Mesenchymal stem cell (in vitro differentiated cells and primary cell): Measurements from ENCODE around the gene IP6K2.

Experiments
- DNase-seq: peaks from one replicate; pipeline ENCODE4 v3.0.0-alpha.2; 2013
- H2AFZ ChIP-seq: one replicate; pipeline ENCODE4 v1.6.1; 2013; ENCODE audit warnings: low read depth, mild to moderate bottlenecking, control low read depth, inconsistent platforms, low read length, moderate library complexity
- H2AK5ac ChIP-seq: 2 replicates; pipeline ENCODE4 v1.6.1; 2013; ENCODE audit warnings: low read length, moderate library complexity, mild to moderate bottlenecking, inconsistent platforms; ENCODE audit not compliant: severe bottlenecking
- H2BK120ac ChIP-seq: one replicate; pipeline ENCODE4 v1.6.1; 2013; ENCODE audit warnings: low read depth, mild to moderate bottlenecking, inconsistent platforms, low read length, moderate library complexity
- H2BK12ac ChIP-seq, 2 experiments: one replicate each; pipeline ENCODE4 v1.6.1; 2013; ENCODE audit warnings: inconsistent platforms in 2 of 2, low read length in 2 of 2, mild to moderate bottlenecking in 2 of 2, moderate library complexity in 2 of 2, control low read depth in 1 of 2
- H2BK15ac ChIP-seq: one replicate; pipeline ENCODE4 v1.6.1; 2013; ENCODE audit warnings: mild to moderate bottlenecking, low read depth, inconsistent platforms; ENCODE audit not compliant: poor library complexity, severe bottlenecking
- H2BK5ac ChIP-seq: 2 replicates; pipeline ENCODE4 v1.6.1; 2013; ENCODE audit warnings: low read depth, mild to moderate bottlenecking, low read length, control low read depth, inconsistent platforms; ENCODE audit not compliant: poor library complexity, severe bottlenecking
- H3K14ac ChIP-seq, 2 experiments: one replicate each; pipeline ENCODE4 v1.6.1; 2013; ENCODE audit warnings: inconsistent platforms in 2 of 2, low read length in 2 of 2, control low read depth in 1 of 2, mild to moderate bottlenecking in 1 of 2, moderate library complexity in 1 of 2
- H3K18ac ChIP-seq, 2 experiments: one replicate each; pipeline ENCODE4 v1.6.1; 2013; ENCODE audit warnings: inconsistent platforms in 2 of 2, low read length in 2 of 2, control low read depth in 1 of 2, low read depth in 1 of 2, mild to moderate bottlenecking in 1 of 2
- H3K23ac ChIP-seq, 2 experiments: one replicate each; pipeline ENCODE4 v1.6.1; 2013; ENCODE audit warnings: inconsistent platforms in 2 of 2, low read length in 2 of 2, mild to moderate bottlenecking in 2 of 2, moderate library complexity in 2 of 2, control low read depth in 1 of 2
- H3K27ac ChIP-seq: 2 replicates; pipeline ENCODE4 v1.5.1; 2013; ENCODE audit warnings: mild to moderate bottlenecking, moderate library complexity, low read length, control low read depth, inconsistent platforms; ENCODE audit not compliant: poor library complexity, severe bottlenecking
- H3K27me3 ChIP-seq, 2 experiments: 2 replicates each; pipeline versions ENCODE4 v1.6.1 to v1.7.0; 2013; ENCODE audit warnings: low read length in 2 of 2, mild to moderate bottlenecking in 2 of 2, moderate library complexity in 2 of 2, control low read depth in 1 of 2, inconsistent platforms in 1 of 2; ENCODE audit not compliant: control insufficient read depth in 1 of 2, insufficient read depth in 1 of 2
- H3K36me3 ChIP-seq, 2 experiments: 2 replicates each; pipeline versions ENCODE4 v1.6.1 to v1.7.0; 2013; ENCODE audit warnings: low read length in 2 of 2, control low read depth in 1 of 2, inconsistent platforms in 1 of 2, low read depth in 1 of 2, mild to moderate bottlenecking in 1 of 2; ENCODE audit not compliant: insufficient read depth in 2 of 2, control insufficient read depth in 1 of 2
- H3K4ac ChIP-seq, 2 experiments: one replicate each; pipeline ENCODE4 v1.6.1; 2013; ENCODE audit warnings: inconsistent platforms in 2 of 2, low read length in 2 of 2, mild to moderate bottlenecking in 2 of 2, moderate library complexity in 2 of 2, control low read depth in 1 of 2, low read depth in 1 of 2
- H3K4me1 ChIP-seq: 2 replicates; pipeline ENCODE4 v1.6.1; 2013; ENCODE audit warnings: low read depth, low read length, control low read depth; ENCODE audit not compliant: control insufficient read depth, insufficient read depth
- H3K4me2 ChIP-seq: 2 replicates; pipeline ENCODE4 v1.6.1; 2013; ENCODE audit warnings: low read length, mild to moderate bottlenecking, inconsistent platforms; ENCODE audit not compliant: poor library complexity, severe bottlenecking
- H3K4me3 ChIP-seq, 2 experiments: 2 replicates each; pipeline versions ENCODE4 v1.5.1 to v1.7.0; 2013; ENCODE audit warnings: low read length in 2 of 2, mild to moderate bottlenecking in 2 of 2, control low read depth in 1 of 2, low read depth in 1 of 2; ENCODE audit not compliant: insufficient read depth in 1 of 2
- H3K79me1 ChIP-seq: replicated peaks from 2 replicates; pipeline ENCODE4 v1.6.1; 2013; ENCODE audit warnings: mild to moderate bottlenecking, control low read depth, low read length, inconsistent platforms; ENCODE audit not compliant: poor library complexity, severe bottlenecking
- H3K9ac ChIP-seq: 2 replicates; pipeline ENCODE4 v1.7.0; 2013; ENCODE audit warnings: mild to moderate bottlenecking, low read length, moderate library complexity
- H3K9me3 ChIP-seq: 2 replicates; pipeline ENCODE4 v1.7.0; 2013; ENCODE audit warnings: mild to moderate bottlenecking, low read length; ENCODE audit not compliant: control insufficient read depth
- H4K8ac ChIP-seq: one replicate; pipeline ENCODE4 v1.6.1; 2013; ENCODE audit warnings: inconsistent platforms, mild to moderate bottlenecking, low read length, moderate library complexity
- H4K91ac ChIP-seq: one replicate; pipeline ENCODE4 v1.6.1; 2013; ENCODE audit warnings: mild to moderate bottlenecking, low read length, inconsistent platforms
- WGBS: methylation state at CpG from one replicate; pipeline ENCODE4 v1.1.7; 2013; ENCODE audit warnings: mixed read lengths; 5-methylcytosine and 5-hydroxymethylcytosine counted together

IP6K2 gene

DNA sequence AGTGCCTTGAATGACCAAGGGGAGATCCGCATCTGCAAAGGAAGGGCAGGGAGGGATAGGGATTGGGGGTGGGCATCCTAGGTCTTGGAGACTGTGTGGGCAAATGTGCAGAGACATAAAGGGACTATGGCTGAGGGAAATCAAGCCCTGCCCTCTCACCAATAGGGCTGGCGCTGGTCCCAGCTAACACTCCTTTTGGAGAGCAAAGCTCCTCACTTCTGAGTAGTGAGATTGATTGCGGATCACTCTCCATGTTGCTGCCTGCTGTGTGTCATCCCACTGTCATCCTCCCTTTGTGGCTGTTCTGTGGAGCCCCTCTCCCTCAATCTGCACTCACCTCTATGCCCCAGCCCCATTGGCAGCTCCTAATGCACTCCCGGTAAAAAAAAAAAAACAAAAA, 52.1 kb downstream of the IP6K2 start:
- no peak overlapping the region for H3K4ac ChIP-seq
- H3K4me2 ChIP-seq = no peak overlapping the region
- no peak overlapping the region for H3K14ac ChIP-seq
- H3K4me1 ChIP-seq = peaks cover 24% of the 10 kb centered on the region
- H3K27me3 ChIP-seq = peaks cover 2 to 6% of the 10 kb centered on the region in 2 experiments
- H4K8ac ChIP-seq = no peak overlapping the region
- H3K9me3 ChIP-seq = no peaks in the 10 kb centered on the region
- no peak overlapping the region for H3K27ac ChIP-seq
- no peak for DNase-seq
- no peak overlapping the region for H3K23ac ChIP-seq
- no peak overlapping the region for H2BK12ac ChIP-seq
- 91% methylated on average over 3 of the region's 4 CpGs for WGBS
- H4K91ac ChIP-seq = no peak overlapping the region
- H3K79me1 ChIP-seq = no peaks in the 10 kb centered on the region
- no peak overlapping the region for H2AFZ ChIP-seq
- peaks cover 0 to 10% of the 10 kb centered on the region in 2 experiments for H3K36me3 ChIP-seq
- no peak overlapping the region for H2BK15ac ChIP-seq
- no peak overlapping the region for H3K4me3 ChIP-seq
- H2BK5ac ChIP-seq = no peak overlapping the region
- no peak overlapping the region for H2BK120ac ChIP-seq
- H2AK5ac ChIP-seq = no peak overlapping the region
- no peak overlapping the region for H3K18ac ChIP-seq
- no peak overlapping the region for H3K9ac ChIP-seq

DNA sequence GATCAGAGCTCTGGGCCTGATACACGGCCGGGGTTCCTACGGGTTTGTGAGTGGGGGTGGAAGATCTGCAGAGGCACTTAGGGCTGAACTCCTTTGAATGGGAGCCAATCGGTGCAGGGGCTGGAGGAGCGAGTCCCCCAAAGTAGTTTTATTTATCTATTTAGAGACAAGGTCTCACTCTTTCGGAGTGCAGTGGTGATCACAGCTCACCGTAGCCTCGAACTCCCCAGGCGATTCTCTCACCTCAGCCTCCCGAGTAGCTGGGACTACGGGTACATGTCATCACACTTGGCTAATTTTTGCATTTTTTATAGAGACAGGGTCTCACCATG, 52.7 kb downstream of the IP6K2 start:
- H3K9ac ChIP-seq = no peak overlapping the region
- 72% methylated on average over 11 of the region's 11 CpGs for WGBS
- H3K36me3 ChIP-seq = peaks cover 0 to 11% of the 10 kb centered on the region in 2 experiments
- no peak overlapping the region for H2AFZ ChIP-seq
- H2BK15ac ChIP-seq = no peak overlapping the region
- H3K27ac ChIP-seq = no peak overlapping the region
- H3K4ac ChIP-seq = no peak overlapping the region
- H3K79me1 ChIP-seq = no peaks in the 10 kb centered on the region
- H3K18ac ChIP-seq = no peak overlapping the region
- no peak for DNase-seq
- peak overlapping the region in 1 of 2 experiments; percentile 88 for H3K4me3 ChIP-seq
- H3K4me1 ChIP-seq = peaks cover 24% of the 10 kb centered on the region
- no peak overlapping the region for H2BK5ac ChIP-seq
- H3K9me3 ChIP-seq = no peaks in the 10 kb centered on the region
- no peak overlapping the region for H3K14ac ChIP-seq
- no peak overlapping the region for H4K91ac ChIP-seq
- H2BK12ac ChIP-seq = no peak overlapping the region
- no peak overlapping the region for H2BK120ac ChIP-seq
- no peak overlapping the region for H3K4me2 ChIP-seq
- no peak overlapping the region for H3K23ac ChIP-seq
- H4K8ac ChIP-seq = no peak overlapping the region
- peaks cover 6 to 7% of the 10 kb centered on the region in 2 experiments for H3K27me3 ChIP-seq
- no peak overlapping the region for H2AK5ac ChIP-seq

DNA sequence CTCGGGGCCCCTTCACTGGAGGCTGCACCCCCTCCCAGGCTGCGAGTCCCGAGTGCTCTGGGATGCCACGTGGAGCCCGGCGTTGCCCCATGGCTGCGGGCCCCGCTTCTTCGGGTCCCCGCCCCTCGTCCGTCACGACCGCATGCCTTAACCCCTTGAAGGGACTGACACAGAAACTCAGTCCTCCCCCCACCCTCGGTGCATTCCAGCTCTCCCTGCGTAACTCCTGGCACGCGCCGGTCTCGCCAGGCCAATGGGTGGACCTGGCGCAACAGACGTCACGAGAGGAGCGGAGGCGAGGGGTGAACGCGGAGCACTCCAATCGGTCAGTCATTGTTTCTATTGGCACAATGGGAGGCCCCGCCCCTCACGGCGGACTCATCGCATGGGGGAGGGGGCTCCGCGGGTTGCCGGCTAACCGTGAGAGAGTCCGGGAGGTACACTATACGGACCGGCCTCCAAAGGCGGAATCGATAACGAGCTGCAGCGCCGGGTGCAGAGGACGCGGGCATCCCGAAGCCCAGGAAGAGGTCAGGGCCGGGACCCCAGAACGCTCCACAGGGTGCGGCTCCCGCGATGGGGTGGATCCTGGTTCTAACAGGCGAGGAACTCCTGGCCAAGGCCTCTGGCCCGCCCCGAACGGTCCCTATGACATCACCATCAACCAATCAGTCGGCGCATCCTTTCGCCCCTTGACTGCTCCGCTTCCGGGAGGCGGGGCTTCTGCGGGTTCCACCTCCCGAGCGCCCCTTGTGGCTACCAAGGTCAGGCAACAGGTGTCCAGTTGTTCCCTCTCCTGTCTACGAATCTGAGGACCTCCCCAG, 53.3 kb downstream of the IP6K2 start:
- H4K91ac ChIP-seq = peak overlapping the region; percentile 87
- H3K9me3 ChIP-seq = no peaks in the 10 kb centered on the region
- H2BK5ac ChIP-seq = peak overlapping the region; percentile 63
- peak overlapping the region; percentile 57 to 93 for H3K4ac ChIP-seq
- DNase-seq = peak; percentile 100
- H3K27ac ChIP-seq = peak overlapping the region; percentile 90
- H2BK120ac ChIP-seq = peak overlapping the region; percentile 77
- H2BK15ac ChIP-seq = no peak overlapping the region
- peak overlapping the region; percentile 88 for H4K8ac ChIP-seq
- peaks cover 6 to 8% of the 10 kb centered on the region in 2 experiments for H3K27me3 ChIP-seq
- peak overlapping the region; percentile 54 for H2AFZ ChIP-seq
- peak overlapping the region; percentile 83 to 85 for H3K18ac ChIP-seq
- H3K36me3 ChIP-seq = peaks cover 0 to 17% of the 10 kb centered on the region in 2 experiments
- H3K4me3 ChIP-seq = peak overlapping the region; percentile 67 to 88
- H3K4me1 ChIP-seq = peaks cover 24% of the 10 kb centered on the region
- no peak overlapping the region for H2AK5ac ChIP-seq
- H3K14ac ChIP-seq = peak overlapping the region in 1 of 2 experiments; percentile 80
- no peaks in the 10 kb centered on the region for H3K79me1 ChIP-seq
- H3K9ac ChIP-seq = peak overlapping the region; percentile 95
- no peak overlapping the region for H2BK12ac ChIP-seq
- H3K23ac ChIP-seq = peak overlapping the region in 1 of 2 experiments; percentile 46
- H3K4me2 ChIP-seq = peak overlapping the region; percentile 96
- 1% methylated on average over 66 of the region's 66 CpGs for WGBS

DNA sequence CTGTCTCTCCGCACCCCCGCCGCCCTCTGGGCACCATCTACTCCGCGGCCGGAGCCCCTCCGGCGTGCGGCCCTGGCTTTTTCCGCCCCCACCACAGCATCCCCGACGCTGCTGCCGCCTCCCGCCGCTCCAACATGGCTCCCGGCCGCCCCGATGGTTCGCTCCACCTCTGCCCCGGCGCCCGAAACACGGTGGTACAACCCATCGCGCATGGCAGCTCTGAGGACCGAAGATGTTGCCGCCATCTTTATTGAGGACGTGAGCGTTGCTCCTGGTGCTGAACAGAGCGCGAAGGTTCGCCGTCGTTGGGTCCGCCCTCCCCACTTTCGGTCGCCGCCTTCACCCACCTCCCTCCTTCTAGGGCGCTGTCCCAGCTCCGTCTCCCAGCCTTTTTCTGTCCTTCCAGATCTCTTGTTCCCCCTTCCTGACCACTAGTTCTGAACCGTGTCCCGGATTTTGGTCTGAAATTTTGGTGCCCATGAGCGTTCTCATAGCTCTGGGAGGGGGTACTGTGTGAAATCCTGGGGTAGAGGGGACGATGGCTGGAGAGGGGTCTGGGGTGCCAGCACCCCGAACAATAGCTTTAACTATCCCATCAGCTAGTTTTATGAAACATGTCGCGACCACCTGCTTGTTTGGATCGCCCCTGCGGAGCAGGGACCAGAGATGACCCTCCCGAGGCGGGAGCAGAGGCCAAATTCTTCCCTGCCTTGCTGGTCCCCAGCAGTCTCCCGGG, 54.1 kb downstream of the IP6K2 start, which contains the start of gene CELSR3:
TSS of gene CELSR3 (minus strand) at position 134 of the 736 bp plus-strand sequence. CDS start 252 bp downstream, outside the sequence.
- under 1% methylated on average over 42 of the region's 52 CpGs for WGBS

More for the DNA sequence above, 54.1 kb downstream of the IP6K2 start, which contains the start of gene CELSR3:
- peak within 1 kb of the TSS; percentile 96 for H3K4me2 ChIP-seq
- peaks cover 24% of the 10 kb centered on the region for H3K4me1 ChIP-seq
- H3K9ac ChIP-seq = peak within 1 kb of the TSS; percentile 95
- peak within 1 kb of the TSS; percentile 87 for H4K91ac ChIP-seq
- no peaks in the 10 kb centered on the region for H3K79me1 ChIP-seq
- peak within 1 kb of the TSS; percentile 57 to 93 for H3K4ac ChIP-seq
- no peak within 1 kb of the TSS for H2BK12ac ChIP-seq
- peak within 1 kb of the TSS; percentile 90 for H3K27ac ChIP-seq
- H3K18ac ChIP-seq = peak within 1 kb of the TSS; percentile 83 to 85
- peak within 1 kb of the TSS; percentile 77 for H2BK120ac ChIP-seq
- H3K23ac ChIP-seq = peak within 1 kb of the TSS in 1 of 2 experiments; percentile 46
- peak within 1 kb of the TSS; percentile 88 for H4K8ac ChIP-seq
- DNase-seq = peak; percentile 95
- H3K36me3 ChIP-seq = peaks cover 0 to 18% of the 10 kb centered on the region in 2 experiments
- peak within 1 kb of the TSS; percentile 93 for H2AK5ac ChIP-seq
- no peak within 1 kb of the TSS for H3K14ac ChIP-seq
- peaks cover 6 to 10% of the 10 kb centered on the region in 2 experiments for H3K27me3 ChIP-seq
- H2BK5ac ChIP-seq = peak within 1 kb of the TSS; percentile 63
- no peaks in the 10 kb centered on the region for H3K9me3 ChIP-seq
- H2AFZ ChIP-seq = peak within 1 kb of the TSS; percentile 54
- no peak within 1 kb of the TSS for H2BK15ac ChIP-seq
- H3K4me3 ChIP-seq = peak within 1 kb of the TSS; percentile 67 to 88
